ENCODE measurements around the gene SPATA2.

DNA sequence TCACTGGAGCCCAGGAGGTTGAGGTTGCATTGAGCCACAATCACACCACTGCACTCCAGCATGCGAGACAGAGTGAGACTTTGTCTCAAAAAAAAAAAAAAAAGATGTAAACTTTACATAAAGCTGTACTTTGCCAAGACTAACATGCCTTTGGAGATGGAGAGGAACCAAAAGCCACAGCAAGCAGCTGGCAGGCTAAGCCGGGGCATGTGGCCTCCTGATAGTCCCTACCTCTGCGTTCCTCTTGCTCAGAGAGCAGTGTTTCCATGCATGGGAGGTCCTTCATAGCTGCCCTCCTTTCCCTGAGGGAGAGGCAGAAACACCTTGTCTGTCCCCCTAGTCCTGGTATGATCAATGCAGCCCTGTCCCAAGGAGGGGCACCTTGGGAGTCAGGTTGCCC is 35.2 kb downstream of the SPATA2 start:
- no peak for TF ChIP-seq ZNF114 (CRISPR knock-in tag; IDR thresholded peaks at IDR 0.05)
- TF ChIP-seq, protein P1, sequence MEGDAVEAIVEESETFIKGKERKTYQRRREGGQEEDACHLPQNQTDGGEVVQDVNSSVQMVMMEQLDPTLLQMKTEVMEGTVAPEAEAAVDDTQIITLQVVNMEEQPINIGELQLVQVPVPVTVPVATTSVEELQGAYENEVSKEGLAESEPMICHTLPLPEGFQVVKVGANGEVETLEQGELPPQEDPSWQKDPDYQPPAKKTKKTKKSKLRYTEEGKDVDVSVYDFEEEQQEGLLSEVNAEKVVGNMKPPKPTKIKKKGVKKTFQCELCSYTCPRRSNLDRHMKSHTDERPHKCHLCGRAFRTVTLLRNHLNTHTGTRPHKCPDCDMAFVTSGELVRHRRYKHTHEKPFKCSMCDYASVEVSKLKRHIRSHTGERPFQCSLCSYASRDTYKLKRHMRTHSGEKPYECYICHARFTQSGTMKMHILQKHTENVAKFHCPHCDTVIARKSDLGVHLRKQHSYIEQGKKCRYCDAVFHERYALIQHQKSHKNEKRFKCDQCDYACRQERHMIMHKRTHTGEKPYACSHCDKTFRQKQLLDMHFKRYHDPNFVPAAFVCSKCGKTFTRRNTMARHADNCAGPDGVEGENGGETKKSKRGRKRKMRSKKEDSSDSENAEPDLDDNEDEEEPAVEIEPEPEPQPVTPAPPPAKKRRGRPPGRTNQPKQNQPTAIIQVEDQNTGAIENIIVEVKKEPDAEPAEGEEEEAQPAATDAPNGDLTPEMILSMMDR (conservative IDR thresholded peaks at IDR 0.05; ENCODE audit: low read depth in 2 of 2) = no peak
